ENCODE results near the gene ENAH.

- TF ChIP-seq POLR2AphosphoS5 (IDR thresholded peaks at IDR 0.05; ENCODE audit: borderline replicate concordance, low read depth, low read length) (no peak), EZH2 (IDR thresholded peaks at IDR 0.05) (no peak)
Measured at GRCh38 chr1:225692517-225692879, 39.6 kb upstream of the ENAH start.

Measured in SK-N-MC (cell line).